ENCODE results near the gene ACSL1.

- TF ChIP-seq CTCF (conservative IDR thresholded peaks at IDR 0.05 in 1 of 2, IDR thresholded peaks at IDR 0.05 in 1 of 2; ENCODE audit: low read depth in 1 of 2, low read length in 2 of 2) (no peak), EZH2 (IDR thresholded peaks at IDR 0.05; ENCODE audit: low read length, missing control alignments) (no peak)
Observed at GRCh38 chr4:184722798-184723197, 103.0 kb downstream of the ACSL1 start.
